Endothelial cell of umbilical vein (primary cell): Measurements from ENCODE around the gene MFGE8. TPM values are rescaled to one million over a fixed set of nuclear protein-coding genes. Genes with fewer than 3 reads are reported as not detected.

Experiments
- BruUV-seq: library from RNA; stranded (reverse); fragments of 400-500 nt; replicated peaks from 2 replicates; lab custom pipeline; 2021; lab: Mats Ljungman, UMichigan
- CTCF ChIA-PET: fragments of 300-600, 350-600 bp; sonication (Branson Sonifier 250); formaldehyde crosslinking; loops from one replicate; lab custom pipeline; 2021; ENCODE audit warnings: antibody characterized with exemption, inconsistent platforms; lab: Charles Lee
- POLR2A ChIA-PET: fragments of 300-600, 350-600 bp; sonication (Branson Sonifier 250); formaldehyde crosslinking; loops from one replicate; lab custom pipeline; 2021; ENCODE audit warnings: antibody characterized with exemption, inconsistent platforms; lab: Charles Lee
- DNase-seq: peaks from one replicate; pipeline ENCODE4 v3.0.0-alpha.2; 2011; ENCODE audit warnings: low read depth, low spot score
- FAIRE-seq: peaks from 2 replicates; lab custom pipeline; 2011; peaks lifted over from hg19 to GRCh38; lab: Jason Lieb, UNC
- H2AFZ ChIP-seq: 2 replicates; pipeline ENCODE4 v1.6.0; 2012; ENCODE audit warnings: low read depth, low read length, control low read depth, inconsistent platforms
- H3K27ac ChIP-seq: 2 replicates; pipeline ENCODE4 v1.5.1; 2011; ENCODE audit warnings: low read depth, mild to moderate bottlenecking, control low read depth, low read length, moderate library complexity; ENCODE audit not compliant: insufficient read depth
- H3K27me3 ChIP-seq, 2 experiments: 2 replicates each; pipeline versions ENCODE4 v1.6.0 to v1.6.1; 2011; ENCODE audit warnings: low read length in 2 of 2, mixed read lengths in 1 of 2; ENCODE audit not compliant: control insufficient read depth in 2 of 2, insufficient read depth in 2 of 2
- H3K36me3 ChIP-seq, 2 experiments: 2 replicates in 1 of 2; 3 replicates in 1 of 2; pipeline ENCODE4 v1.5.1; 2011; ENCODE audit warnings: low read length in 2 of 2, mild to moderate bottlenecking in 1 of 2, moderate library complexity in 1 of 2; ENCODE audit not compliant: control insufficient read depth in 2 of 2, insufficient read depth in 2 of 2; ENCODE audit errors: extremely low read depth in 1 of 2
- H3K4me1 ChIP-seq: 3 replicates; pipeline ENCODE4 v1.5.1; 2011; ENCODE audit warnings: mild to moderate bottlenecking, low read length; ENCODE audit not compliant: control insufficient read depth, insufficient read depth; ENCODE audit errors: extremely low read depth
- H3K4me2 ChIP-seq: 2 replicates; pipeline ENCODE4 v1.6.1; 2011; ENCODE audit warnings: low read length, control low read depth, mixed read lengths; ENCODE audit not compliant: insufficient read depth
- H3K4me3 ChIP-seq, 3 experiments: fragments of 200-600 bp in 1 of 3; sonication (generic), shearing (Covaris generic) in 1 of 3; replicated peaks in 1 of 3; 2 replicates each; pipeline ENCODE4 v1.5.1; 2011 to 2016; ENCODE audit warnings: control low read depth in 3 of 3, low read length in 3 of 3, mild to moderate bottlenecking in 2 of 3, inconsistent platforms in 1 of 3, low read depth in 1 of 3, moderate library complexity in 1 of 3; ENCODE audit not compliant: insufficient read depth in 1 of 3
- H3K79me2 ChIP-seq: 2 replicates; pipeline ENCODE4 v1.6.0; 2012; ENCODE audit warnings: low read length, inconsistent platforms; ENCODE audit not compliant: control insufficient read depth, insufficient read depth
- H3K9ac ChIP-seq: replicated peaks from 2 replicates; pipeline ENCODE3; 2011; ENCODE audit warnings: low read length, control low read depth; ENCODE audit not compliant: insufficient read depth; ENCODE audit errors: extremely low read depth
- H3K9me1 ChIP-seq: replicated peaks from 3 replicates; pipeline ENCODE4 v1.6.0; 2011; ENCODE audit warnings: mild to moderate bottlenecking, low read length; ENCODE audit not compliant: control insufficient read depth, insufficient read depth; ENCODE audit errors: extremely low read depth
- H3K9me3 ChIP-seq: replicated peaks from 2 replicates; pipeline ENCODE4 v1.5.1; 2012; ENCODE audit warnings: low read length, inconsistent platforms; ENCODE audit not compliant: control insufficient read depth, insufficient read depth
- H4K20me1 ChIP-seq: replicated peaks from 2 replicates; pipeline ENCODE3; 2011; ENCODE audit warnings: mild to moderate bottlenecking, low read length; ENCODE audit not compliant: control insufficient read depth, insufficient read depth; ENCODE audit errors: extremely low read depth
- CTCF ChIP-seq, 2 donors: IDR thresholded peaks; 1 replicate in 1 of 2; 2 replicates in 1 of 2; pipeline ENCODE4 v1.5.1; 2011; ENCODE audit warnings: low read length in 2 of 2, mild to moderate bottlenecking in 2 of 2, moderate library complexity in 2 of 2, control low read depth in 1 of 2, inconsistent platforms in 1 of 2, low read depth in 1 of 2; ENCODE audit not compliant: insufficient read depth in 1 of 2; ENCODE audit errors: extremely low read depth in 1 of 2
- EZH2 ChIP-seq: IDR thresholded peaks from 2 replicates; pipeline ENCODE4 v1.6.1; 2012; ENCODE audit warnings: borderline replicate concordance, low read depth, mild to moderate bottlenecking, moderate library complexity, low read length, inconsistent platforms; ENCODE audit not compliant: severe bottlenecking
- FOS ChIP-seq: IDR thresholded peaks from 2 replicates; pipeline ENCODE4 v1.6.1; 2011; ENCODE audit warnings: mild to moderate bottlenecking, low read length, moderate library complexity, borderline replicate concordance; ENCODE audit not compliant: insufficient read depth
- GATA2 ChIP-seq: IDR thresholded peaks from 2 replicates; pipeline ENCODE4 v1.7.0; 2011; ENCODE audit warnings: low read depth, mild to moderate bottlenecking, moderate library complexity, mixed read lengths, low read length; ENCODE audit not compliant: insufficient read length, insufficient read depth
- JUN ChIP-seq: IDR thresholded peaks from 2 replicates; pipeline ENCODE4 v1.6.1; 2011; ENCODE audit warnings: borderline replicate concordance, low read depth; ENCODE audit not compliant: insufficient read length, insufficient read depth
- MAX ChIP-seq: IDR thresholded peaks from 2 replicates; pipeline ENCODE4 v1.6.1; 2011; ENCODE audit not compliant: insufficient read depth, insufficient read length
- MYC ChIP-seq: IDR thresholded peaks from one replicate; pipeline ENCODE4 v1.6.1; 2011; ENCODE audit warnings: mild to moderate bottlenecking, low read depth, low read length
- POLR2A ChIP-seq: IDR thresholded peaks from 2 replicates; pipeline ENCODE4 v1.6.1; 2012; ENCODE audit warnings: low read depth, mild to moderate bottlenecking, control low read depth, low read length
- POLR2AphosphoS5 ChIP-seq: IDR thresholded peaks from 2 replicates; pipeline ENCODE4 v1.6.1; 2012; ENCODE audit warnings: low read depth, mild to moderate bottlenecking, control low read depth, low read length, moderate library complexity; ENCODE audit not compliant: insufficient read depth
- dilution Hi-C: fragments of 300-500 bp; cut with MboI; formaldehyde crosslinking; loops from one replicate; pipeline ENCODE4 v1.15.0; 2019; ENCODE audit warnings: low sequenced_read_pairs; ENCODE audit not compliant: extremely low pct_ligation_motif_present
- intact Hi-C: fragments of 100-400 bp; cut with micrococcal nuclease; formaldehyde crosslinking; loops from one replicate; pipeline ENCODE4 v1.10.0; 2022
- polyA plus RNA-seq, 4 experiments: library from polyadenylated mRNA; depleted of rRNA in 3 of 4; stranded (reverse) in 3 of 4; unstranded in 1 of 4; fragments of >200 nt; gene quantifications; 2 replicates each; pipeline versions ENCODE4 v1.2.1 to v1.2.3, GENCODE V29; 2011 to 2012; ENCODE audit warnings: missing spikeins in 1 of 4
- total RNA-seq: library from RNA; stranded (reverse); gene quantifications from 2 replicates; pipeline ENCODE4 v1.2.3, GENCODE V29; 2021

The MFGE8 gene
- total and polyA plus RNA-seq, 2 donors (not counting 3 experiments of a cell fraction or from before 2014, with no cell fraction given) = 108 to 117 TPM

GRCh38 chr15:88887068-88887580, 26.1 kb downstream of the MFGE8 start:
- Histone ChIP-seq H4K20me1 (no peaks in the 10 kb centered on the region), H3K9me1 (no peaks in the 10 kb centered on the region), H3K9ac (no peak overlapping the region), H3K4me2 (no peak overlapping the region), H2AFZ (no peak overlapping the region), H3K27ac (no peak overlapping the region), H3K4me3 (no peak overlapping the region), H3K27me3 (no peaks in the 10 kb centered on the region), H3K9me3 (no peaks in the 10 kb centered on the region), H3K79me2 (no peaks in the 10 kb centered on the region), H3K4me1 (no peaks in the 10 kb centered on the region), H3K36me3 (peaks cover 0 to 9% of the 10 kb centered on the region in 2 experiments)
- FAIRE-seq (no peak), DNase-seq (no peak)
- intact Hi-C loops = no loop called here
- ChIA-PET CTCF (interaction anchor here (1.4 to 2.2 kb wide), 3 partner anchors 8 to 17 kb away, joined by 3 to 8 read pairs (median 4); no protein-coding TSS in a partner anchor), POLR2A (no interaction called here)
- TF ChIP-seq JUN (no peak), POLR2A (no peak), POLR2AphosphoS5 (no peak), MYC (no peak), CTCF (IDR thresholded peaks at IDR 0.05; ENCODE audit: extremely low read depth in 1 of 2, insufficient read depth in 1 of 2, low read depth in 1 of 2, low read length in 2 of 2) (no peak), FOS (no peak), MAX (no peak), EZH2 (no peak), GATA2 (no peak)
- dilution Hi-C loops = no loop called here
- no TSS peak for BruUV-seq
